Omental fat pad (tissue), 4 donors: ENCODE measurements around the gene DLEC1. TPM values are rescaled to one million over a fixed set of nuclear protein-coding genes. Genes with fewer than 3 reads are reported as not detected.

Experiments
- ATAC-seq: fragments of 150-250 bp; one replicate; pipeline ENCODE4 v1.9.1; 2016; ENCODE audit warnings: mild to moderate bottlenecking, moderate library complexity; ENCODE audit not compliant: low FRiP score
- DNase-seq: peaks from one replicate; pipeline ENCODE4 v3.0.0-alpha.2; 2019; ENCODE audit warnings: low spot score
- total RNA-seq, 4 donors: library from RNA; depleted of rRNA; stranded (reverse); fragments of >200 nt; gene quantifications; one replicate each; pipeline ENCODE4 v1.1.0, GENCODE V29; 2016
- TF ChIP-seq, protein P1 (sequence below), 3 donors: fragments of 450-650 bp; IDR thresholded peaks; one replicate each; pipeline ENCODE4 v1.5.1; 2016 to 2017; ENCODE audit warnings: antibody characterized with exemption in 3 of 3, mild to moderate bottlenecking in 3 of 3, moderate library complexity in 2 of 3

Gene DLEC1
- total RNA-seq, 4 donors from 2014 or later: 0.47 to 5.5 (median 1.4) TPM

GRCh38 chr3:38108649-38109579 lies 69.9 kb downstream of the DLEC1 start:
- TF ChIP-seq, protein P1, sequence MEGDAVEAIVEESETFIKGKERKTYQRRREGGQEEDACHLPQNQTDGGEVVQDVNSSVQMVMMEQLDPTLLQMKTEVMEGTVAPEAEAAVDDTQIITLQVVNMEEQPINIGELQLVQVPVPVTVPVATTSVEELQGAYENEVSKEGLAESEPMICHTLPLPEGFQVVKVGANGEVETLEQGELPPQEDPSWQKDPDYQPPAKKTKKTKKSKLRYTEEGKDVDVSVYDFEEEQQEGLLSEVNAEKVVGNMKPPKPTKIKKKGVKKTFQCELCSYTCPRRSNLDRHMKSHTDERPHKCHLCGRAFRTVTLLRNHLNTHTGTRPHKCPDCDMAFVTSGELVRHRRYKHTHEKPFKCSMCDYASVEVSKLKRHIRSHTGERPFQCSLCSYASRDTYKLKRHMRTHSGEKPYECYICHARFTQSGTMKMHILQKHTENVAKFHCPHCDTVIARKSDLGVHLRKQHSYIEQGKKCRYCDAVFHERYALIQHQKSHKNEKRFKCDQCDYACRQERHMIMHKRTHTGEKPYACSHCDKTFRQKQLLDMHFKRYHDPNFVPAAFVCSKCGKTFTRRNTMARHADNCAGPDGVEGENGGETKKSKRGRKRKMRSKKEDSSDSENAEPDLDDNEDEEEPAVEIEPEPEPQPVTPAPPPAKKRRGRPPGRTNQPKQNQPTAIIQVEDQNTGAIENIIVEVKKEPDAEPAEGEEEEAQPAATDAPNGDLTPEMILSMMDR (IDR thresholded peaks at IDR 0.05): no peak
- ATAC-seq (no peak), DNase-seq (peak; percentile 9)

GRCh38 chr3:38109580-38110313 lies 70.7 kb downstream of the DLEC1 start:
- ATAC-seq: no peak
- DNase-seq: peak; percentile 16
- TF ChIP-seq, protein P1 (IDR thresholded peaks at IDR 0.05): no peak

- TF ChIP-seq, protein P1 (IDR thresholded peaks at IDR 0.05): no peak
Observed at GRCh38 chr3:38110314-38111050, 71.5 kb downstream of the DLEC1 start.

DNA sequence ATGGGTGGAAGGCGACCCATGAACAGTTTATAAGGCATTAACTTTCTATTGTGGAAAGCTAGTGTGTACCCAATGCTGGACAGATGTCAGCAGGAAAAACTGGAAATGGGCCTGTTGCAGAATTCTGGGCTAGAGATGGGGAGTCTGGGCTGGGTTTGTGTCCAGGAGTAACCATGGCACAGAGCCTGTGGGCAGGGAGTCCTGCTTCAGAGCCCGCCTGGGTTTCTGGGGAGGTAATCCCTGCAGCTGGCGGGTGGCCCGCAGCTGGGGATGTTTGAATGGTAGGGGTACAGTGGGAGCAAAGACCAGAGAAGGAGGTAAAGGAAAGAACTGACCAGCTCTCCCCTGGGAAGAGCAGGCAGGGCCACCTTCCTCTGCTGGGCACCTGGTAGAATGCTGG lies 72.2 kb downstream of the DLEC1 start:
- ATAC-seq: no peak
- DNase-seq: peak; percentile 0
- TF ChIP-seq, protein P1 (IDR thresholded peaks at IDR 0.05): no peak

More at GRCh38 chr3:38110314-38111050, 71.5 kb downstream of the DLEC1 start:
- DNase-seq (peak; percentile 14), ATAC-seq (no peak)

DNA sequence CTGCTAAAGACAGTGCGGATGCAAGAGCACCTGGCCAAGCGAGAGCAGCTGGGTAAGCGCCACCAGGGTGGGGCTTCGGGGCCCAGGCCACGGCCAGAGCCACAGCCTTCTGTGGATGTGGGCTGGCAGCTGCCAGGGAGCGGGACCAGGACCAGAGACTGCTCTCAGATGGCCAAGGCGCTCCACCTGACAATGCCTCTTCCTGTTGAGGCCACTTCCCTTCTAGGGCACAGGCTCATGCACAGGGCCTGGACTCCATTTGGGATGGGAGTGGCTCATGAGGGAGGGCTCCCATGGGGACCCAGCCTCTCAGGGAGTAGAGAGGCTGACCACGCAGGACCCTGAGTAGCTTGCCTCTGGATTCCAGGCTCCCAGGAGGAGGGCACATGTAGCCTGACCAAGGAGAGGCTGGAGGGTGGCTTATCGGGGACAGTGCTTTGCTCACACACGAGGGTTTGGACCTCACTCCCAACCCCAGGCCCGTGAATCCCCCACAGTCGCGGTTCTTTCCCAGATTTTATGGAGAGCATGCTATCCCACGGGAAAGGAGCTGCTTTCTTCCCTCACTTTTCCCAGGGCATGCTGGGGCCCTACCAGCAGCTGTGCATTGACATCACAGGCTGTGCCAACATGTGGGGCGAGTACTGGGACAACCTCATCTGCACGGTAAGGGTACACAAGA lies 72.8 kb downstream of the DLEC1 start:
- ATAC-seq: no peak
- TF ChIP-seq, protein P1 (IDR thresholded peaks at IDR 0.05): no peak
- DNase-seq: peak; percentile 18

DNA sequence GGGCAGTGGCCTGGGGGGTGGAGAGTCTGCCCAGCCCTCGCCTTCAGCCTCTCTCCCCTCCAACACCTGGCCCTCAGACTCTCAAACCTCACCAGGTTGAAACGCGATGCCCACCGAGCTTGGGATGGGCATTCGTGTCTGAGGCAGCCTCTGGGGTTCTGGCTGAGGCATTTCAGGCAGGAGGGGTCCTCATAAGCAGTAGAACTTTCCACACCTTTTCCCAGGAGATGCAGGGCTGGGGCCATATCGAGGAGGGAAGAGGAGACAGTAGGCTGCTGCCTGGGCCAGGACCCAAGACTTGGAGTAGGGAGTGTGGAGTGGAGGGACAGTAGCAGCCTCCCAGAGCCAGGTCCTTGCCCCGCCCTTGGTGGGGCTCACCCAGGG lies 73.4 kb downstream of the DLEC1 start:
- TF ChIP-seq, protein P1 (IDR thresholded peaks at IDR 0.05): no peak
- DNase-seq: peak; percentile 9
- ATAC-seq: no peak
